ENCODE results near the gene NOS1AP. TPM values are rescaled to one million over a fixed set of nuclear protein-coding genes. Genes with fewer than 3 reads are reported as not detected.

NOS1AP gene
- total and polyA plus RNA-seq, 2 experiments from 2014 or later, result 5.8 to 6.6 TPM

- ATAC-seq (no peak), DNase-seq (ENCODE audit: low spot score) (no peak)
- Mint-ChIP-seq H3K4me1 (peaks cover 54% of the 10 kb centered on the region), H3K4me3 (no peak overlapping the region), H3K27me3 (ENCODE audit: insufficient read depth, low read depth, poor library complexity) (peaks cover 3% of the 10 kb centered on the region), H3K9me3 (peaks cover 9% of the 10 kb centered on the region; the same call in 1 of the 3 replicates), H3K27ac (no peak overlapping the region), H3K36me3 (ENCODE audit: low read depth) (peaks cover 39% of the 10 kb centered on the region)
- Histone ChIP-seq H3F3A (replicated peaks; ENCODE audit: low read depth) (no peaks in the 10 kb centered on the region), H2AFZ (no peak overlapping the region), H3K4me1 (ENCODE audit: insufficient read depth) (peaks cover 9% of the 10 kb centered on the region; the same call in 1 of the 2 replicates), H3K4me3 (no peak overlapping the region), H3K79me2 (replicated peaks; ENCODE audit: insufficient read depth) (peaks cover 82% of the 10 kb centered on the region), H3K27me3 (ENCODE audit: insufficient read depth) (no peaks in the 10 kb centered on the region), H3K9me2 (ENCODE audit: insufficient read depth) (peaks cover 7% of the 10 kb centered on the region), H4K20me1 (replicated peaks; ENCODE audit: insufficient read depth) (peaks cover 28% of the 10 kb centered on the region), H3K36me3 (ENCODE audit: insufficient read depth) (no peaks in the 10 kb centered on the region), H3K4me2 (no peak overlapping the region), H3K27ac (ENCODE audit: low read depth) (no peak overlapping the region)
- TF ChIP-seq JUNB (IDR thresholded peaks at IDR 0.05; ENCODE audit: unreplicated experiment), result no peak
- TF ChIP-seq ETS1 (IDR thresholded peaks at IDR 0.05), result no peak
- TF ChIP-seq CREB1 (CRISPR knock-in tag; IDR thresholded peaks at IDR 0.05; ENCODE audit: low read depth), result no peak
- TF ChIP-seq POLR2AphosphoS5 (IDR thresholded peaks at IDR 0.05; ENCODE audit: low read depth), result no peak
- no peak for TF ChIP-seq CTCF (conservative IDR thresholded peaks at IDR 0.05; ENCODE audit: low read depth in 2 of 2)
- TF ChIP-seq EZH2phosphoT487 (IDR thresholded peaks at IDR 0.05; ENCODE audit: unreplicated experiment), result no peak
- no peak for TF ChIP-seq ZNF331 (CRISPR knock-in tag; IDR thresholded peaks at IDR 0.05; ENCODE audit: low read depth)
- no peak for TF ChIP-seq REST (IDR thresholded peaks at IDR 0.05; ENCODE audit: unreplicated experiment)
- no peak for TF ChIP-seq NANOG (IDR thresholded peaks at IDR 0.05; ENCODE audit: borderline replicate concordance)
- TF ChIP-seq ZNF114 (CRISPR knock-in tag; IDR thresholded peaks at IDR 0.05), result no peak
- TF ChIP-seq STAT1 (IDR thresholded peaks at IDR 0.05; ENCODE audit: unreplicated experiment), result no peak
- TF ChIP-seq ZNF462 (CRISPR knock-in tag; IDR thresholded peaks at IDR 0.05), result no peak
- TF ChIP-seq EZH2 (IDR thresholded peaks at IDR 0.05; ENCODE audit: low read depth, unreplicated experiment), result no peak
Measured at GRCh38 chr1:162079030-162079429, 9.5 kb downstream of the NOS1AP start.
